ENCODE results near the gene ACBD5. TPM values are rescaled to one million over a fixed set of nuclear protein-coding genes. Genes with fewer than 3 reads are reported as not detected.
A peak's percentile ranks its signal among the peaks of the same experiment; 100 is the strongest.
"Not testable (repeated sequence)": the region's sequence is repeated elsewhere in the genome, so short reads cannot be mapped to it uniquely, and the experiment has no call there.

ACBD5 gene
- total RNA-seq, 4 donors from 2014 or later = 31.6 to 53.9 (median 39.1) TPM

- H3K36me3 ChIP-seq = peaks cover 0 to 36% (median 0%) of the 10 kb centered on the region in 3 donors
- no peak overlapping the region for H3K27ac ChIP-seq
- DNase-seq = no peak
- TF ChIP-seq CTCF (IDR thresholded peaks at IDR 0.05) (no peak), POLR2A (IDR thresholded peaks at IDR 0.05) (no peak)
- no peaks in the 10 kb centered on the region for H3K9me3 ChIP-seq
- no peak overlapping the region for H3K4me3 ChIP-seq
- H3K27me3 ChIP-seq = no peaks in the 10 kb centered on the region
- no peaks in the 10 kb centered on the region for H3K4me1 ChIP-seq
Observed at GRCh38 chr10:27188259-27188658, 52.3 kb downstream of the ACBD5 start.

- peaks cover 0 to 61% (median 0%) of the 10 kb centered on the region in 3 donors for H3K36me3 ChIP-seq
- H3K27ac ChIP-seq = no peak overlapping the region
- H3K4me3 ChIP-seq = no peak overlapping the region
- H3K27me3 ChIP-seq = no peaks in the 10 kb centered on the region
- no peaks in the 10 kb centered on the region for H3K9me3 ChIP-seq
- no peak for TF ChIP-seq CTCF (IDR thresholded peaks at IDR 0.05)
- TF ChIP-seq POLR2A (IDR thresholded peaks at IDR 0.05) = no peak
- DNase-seq = no peak
- no peaks in the 10 kb centered on the region for H3K4me1 ChIP-seq
Observed at GRCh38 chr10:27169849-27170248, 70.7 kb downstream of the ACBD5 start.

GRCh38 chr10:27158421-27158820 is 82.2 kb downstream of the ACBD5 start:
- no peaks in the 10 kb centered on the region for H3K27me3 ChIP-seq
- TF ChIP-seq POLR2A (IDR thresholded peaks at IDR 0.05) (no peak), CTCF (IDR thresholded peaks at IDR 0.05) (no peak)
- no peak overlapping the region for H3K27ac ChIP-seq
- peaks cover 0 to 40% (median 0%) of the 10 kb centered on the region in 3 donors for H3K36me3 ChIP-seq
- peaks cover 0 to 11% (median 0%) of the 10 kb centered on the region in 4 donors for H3K4me1 ChIP-seq
- no peaks in the 10 kb centered on the region for H3K9me3 ChIP-seq
- H3K4me3 ChIP-seq = no peak overlapping the region
- DNase-seq = no peak

GRCh38 chr10:27157150-27157549 is 83.4 kb downstream of the ACBD5 start:
- H3K36me3 ChIP-seq = peaks cover 0 to 29% (median 0%) of the 10 kb centered on the region in 3 donors
- no peaks in the 10 kb centered on the region for H3K9me3 ChIP-seq
- H3K27ac ChIP-seq = no peak overlapping the region
- DNase-seq = no peak
- H3K4me1 ChIP-seq = peaks cover 0 to 21% (median 3%) of the 10 kb centered on the region in 4 donors
- H3K4me3 ChIP-seq = no peak overlapping the region
- H3K27me3 ChIP-seq = no peaks in the 10 kb centered on the region
- TF ChIP-seq POLR2A (IDR thresholded peaks at IDR 0.05) (no peak), CTCF (IDR thresholded peaks at IDR 0.05) (no peak)

GRCh38 chr10:27156566-27156965 is 84.0 kb downstream of the ACBD5 start:
- H3K27me3 ChIP-seq, H3K9me3 ChIP-seq: not testable (repeated sequence)
- H3K27ac ChIP-seq = peak overlapping the region in 3 of 4 donors; percentile 87 to 100 (median 99)
- H3K4me3 ChIP-seq = peak overlapping the region in 3 of 4 donors; percentile 82 to 87 (median 82)
- peak in 1 of 3 donors; percentile 50 for DNase-seq
- H3K36me3 ChIP-seq = peaks cover 0 to 23% (median 0%) of the 10 kb centered on the region in 3 donors
- peaks cover 0 to 22% (median 3%) of the 10 kb centered on the region in 4 donors for H3K4me1 ChIP-seq

GRCh38 chr10:27155066-27155754 is 85.4 kb downstream of the ACBD5 start, which contains the start of gene MASTL:
Gene MASTL, plus strand, starts transcription at chr10:27155352. Its CDS starts 75 bp downstream, at chr10:27155427.
- H3K4me1 ChIP-seq = peaks cover 0 to 22% (median 3%) of the 10 kb centered on the region in 4 donors
- H3K27me3 ChIP-seq = no peaks in the 10 kb centered on the region
- no peak for TF ChIP-seq CTCF (IDR thresholded peaks at IDR 0.05)
- TF ChIP-seq POLR2A (IDR thresholded peaks at IDR 0.05) = peak; percentile 81 to 94

More at GRCh38 chr10:27155066-27155754, 85.4 kb downstream of the ACBD5 start, which contains the start of gene MASTL:
- DNase-seq = peak; percentile 93 to 97 (median 94)
- H3K36me3 ChIP-seq = peaks cover 0 to 15% (median 0%) of the 10 kb centered on the region in 3 donors
- H3K27ac ChIP-seq = peak within 1 kb of the TSS; percentile 87 to 100 (median 99)
- no peaks in the 10 kb centered on the region for H3K9me3 ChIP-seq
- H3K4me3 ChIP-seq = peak within 1 kb of the TSS; percentile 82 to 87 (median 84)

Measured in Peyer's patch (tissue), 4 donors.